GM18502 (cell line): ENCODE data around the gene SPATC1L.
"Not testable (repeated sequence)": the region's sequence is repeated elsewhere in the genome, so short reads cannot be mapped to it uniquely, and the experiment has no call there.

Source experiments
- ATAC-seq: cut with Tn5 transposase; IDR thresholded peaks from one replicate; pipeline ENCODE4 v1.9.1; 2021; ENCODE audit warnings: mild to moderate bottlenecking; ENCODE audit not compliant: unreplicated experiment, poor library complexity

The SPATC1L gene

DNA sequence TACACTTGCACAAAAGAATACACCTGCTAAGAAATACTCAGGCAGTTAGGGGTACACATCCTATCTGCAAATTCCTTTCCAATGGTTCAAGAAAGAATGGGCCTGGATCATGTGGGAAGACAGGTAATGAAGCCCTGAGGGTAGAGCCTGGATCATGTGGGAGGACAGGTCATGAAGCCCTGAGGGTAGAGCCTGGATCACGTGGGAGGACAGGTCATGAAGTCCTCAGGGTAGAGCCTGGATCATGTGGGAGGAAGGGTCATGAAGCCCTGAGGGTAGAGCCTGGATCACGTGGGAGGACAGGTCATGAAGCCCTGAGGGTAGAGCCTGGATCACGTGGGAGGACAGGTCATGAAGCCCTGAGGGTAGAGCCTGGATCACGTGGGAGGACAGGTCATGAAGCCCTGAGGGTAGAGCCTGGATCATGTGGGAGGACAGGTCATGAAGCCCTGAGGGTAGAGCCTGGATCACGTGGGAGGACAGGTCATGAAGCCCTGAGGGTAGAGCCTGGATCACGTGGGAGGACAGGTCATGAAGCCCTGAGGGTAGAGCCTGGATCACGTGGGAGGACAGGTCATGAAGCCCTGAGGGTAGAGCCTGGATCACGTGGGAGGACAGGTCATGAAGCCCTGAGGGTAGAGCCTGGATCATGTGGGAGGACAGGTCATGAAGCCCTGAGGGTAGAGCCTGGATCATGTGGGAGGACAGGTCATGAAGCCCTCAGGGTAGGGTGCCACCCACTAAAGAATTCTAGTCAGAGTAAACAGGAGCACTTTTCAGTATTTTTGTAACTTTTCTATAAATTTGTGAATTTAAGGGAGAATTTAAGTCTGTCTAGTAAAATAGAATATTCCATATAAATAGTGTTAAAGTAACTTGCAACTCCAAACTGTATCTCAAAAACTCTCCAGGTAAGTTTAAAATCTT lies 16.9 kb upstream of the SPATC1L start:
- not testable (repeated sequence) for ATAC-seq

DNA sequence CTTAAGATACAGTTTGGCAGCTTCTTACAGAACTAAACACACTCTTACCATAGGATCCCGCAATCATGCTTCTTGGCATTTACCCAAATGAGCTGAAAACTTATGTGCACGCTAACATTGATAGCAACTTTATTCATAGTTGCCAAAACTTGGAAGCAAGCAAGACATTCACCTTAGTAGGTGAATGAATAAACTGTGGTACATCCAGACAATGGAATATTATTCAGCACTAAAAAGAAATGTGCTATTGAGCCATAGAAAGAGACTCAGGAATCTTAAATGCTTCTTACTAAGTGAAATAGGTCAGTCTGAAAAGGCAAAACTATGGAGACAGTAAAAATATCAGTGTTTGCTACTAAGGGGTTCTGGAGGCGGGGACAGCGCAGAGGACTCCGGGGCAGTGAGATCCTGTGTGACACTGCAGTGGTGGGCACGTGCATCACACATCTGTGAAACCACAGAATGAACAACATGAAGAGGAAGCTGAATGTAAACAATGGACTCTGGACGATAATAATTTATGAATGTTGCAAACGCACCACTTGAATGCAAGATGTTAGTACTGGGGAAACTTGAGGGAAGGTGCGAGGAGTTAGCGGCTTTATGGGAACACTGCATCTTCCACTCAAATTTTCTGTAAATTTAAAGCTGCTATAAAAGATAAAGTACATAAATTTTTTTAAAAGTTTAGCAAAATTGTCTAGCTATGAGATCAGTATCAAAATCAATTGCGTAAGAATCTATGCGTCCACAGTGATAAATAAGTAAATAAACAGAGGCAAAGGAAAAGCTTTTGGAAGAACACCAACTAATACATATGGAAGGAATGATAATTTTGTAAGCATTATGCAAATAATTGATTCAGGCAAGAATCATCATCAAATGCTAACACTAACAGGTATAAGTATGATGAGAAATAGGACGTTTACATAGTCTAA lies 15.4 kb upstream of the SPATC1L start:
- ATAC-seq = no peak

DNA sequence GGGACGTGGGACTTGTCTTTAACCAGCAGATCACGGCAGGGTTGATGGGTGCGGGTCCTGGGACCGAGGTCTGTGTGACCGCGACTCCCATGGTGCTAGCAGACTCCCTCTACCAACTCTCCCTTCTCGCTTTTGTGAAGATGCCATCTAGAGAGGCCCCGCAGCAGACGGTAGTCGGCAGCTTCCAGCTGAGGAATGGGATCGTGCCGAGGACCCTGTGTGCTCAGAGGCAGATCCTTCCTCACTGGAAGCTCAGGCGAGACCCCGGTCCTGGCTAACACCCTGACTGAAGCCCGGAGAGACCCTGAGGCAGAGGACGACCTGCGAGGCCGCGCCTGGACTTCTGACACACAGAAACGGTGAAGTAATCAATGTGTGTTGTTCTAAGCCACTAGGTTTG lies 12.5 kb upstream of the SPATC1L start:
- no peak for ATAC-seq

DNA sequence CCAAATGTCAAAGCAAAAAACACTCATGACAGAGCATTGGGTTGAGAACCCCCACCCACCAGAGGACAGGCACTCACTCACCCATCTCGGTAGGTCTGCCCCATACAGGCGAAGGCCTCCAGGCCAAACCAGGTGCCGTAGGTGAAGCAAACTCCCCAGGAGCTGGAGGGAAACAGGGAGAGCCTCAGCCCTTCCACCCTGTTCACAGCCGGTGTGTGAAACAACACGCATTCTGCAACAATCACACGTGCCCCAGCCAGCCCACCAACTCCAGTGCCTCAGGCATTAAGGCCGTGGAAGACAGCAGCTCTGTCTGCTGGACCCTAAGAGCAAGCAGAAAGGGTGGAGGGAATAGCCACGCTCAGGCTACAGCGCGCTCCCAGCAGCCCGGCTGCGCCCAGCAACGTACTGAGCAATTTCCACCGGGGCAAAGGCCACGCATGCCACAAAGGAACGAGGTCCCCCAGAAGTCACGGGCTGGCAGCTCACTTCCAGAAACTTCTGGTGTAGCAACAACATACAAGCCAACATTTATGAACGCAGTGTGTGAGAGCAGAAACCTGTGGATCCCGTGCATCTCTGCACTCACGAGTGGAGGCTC lies 11.4 kb upstream of the SPATC1L start:
- no peak for ATAC-seq

DNA sequence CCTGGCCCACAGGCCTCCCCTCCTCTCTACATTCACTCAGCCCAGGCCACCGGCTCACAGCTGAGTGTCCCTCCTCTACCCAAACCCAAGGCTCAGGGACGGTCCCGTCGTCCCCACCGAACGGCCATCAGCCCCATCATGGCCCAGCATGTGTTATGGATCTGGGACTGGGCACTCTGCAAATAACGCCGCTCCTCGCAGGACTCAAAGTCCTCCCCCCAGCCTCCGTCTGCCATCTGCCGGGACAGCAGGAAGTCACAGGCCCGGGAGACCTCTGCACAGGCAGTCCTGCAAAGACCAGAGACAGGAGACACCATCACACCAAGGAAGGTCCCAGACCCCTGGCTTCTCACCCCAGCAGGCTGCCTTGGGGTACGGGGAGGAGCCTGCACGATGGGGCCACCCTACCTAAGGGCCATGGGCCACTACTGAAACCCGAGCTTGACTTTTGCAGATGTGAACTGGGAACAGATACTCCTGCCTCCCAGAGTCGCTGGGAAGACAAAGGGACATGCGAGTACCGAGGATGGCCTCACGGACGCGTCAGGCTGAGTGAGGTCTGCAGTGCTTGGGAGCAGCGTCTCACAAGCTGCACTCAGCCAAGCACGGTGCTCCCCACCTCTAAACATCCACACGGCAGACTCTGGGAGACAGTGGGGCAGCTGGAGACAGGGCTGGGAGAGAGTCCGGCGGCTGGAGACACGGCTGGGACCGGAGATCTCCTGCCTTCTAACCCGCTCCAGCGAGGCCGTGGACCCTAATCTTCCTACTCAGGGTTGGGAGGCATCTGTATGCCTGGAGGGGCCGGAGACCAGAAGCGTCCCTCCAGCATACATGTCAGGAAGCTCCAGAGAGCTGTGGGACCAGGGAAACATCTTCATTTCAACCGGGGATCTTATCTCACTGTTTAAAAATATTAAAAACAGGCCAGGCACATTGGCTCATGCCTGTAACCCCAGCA lies 10.4 kb upstream of the SPATC1L start:
- ATAC-seq = no peak

DNA sequence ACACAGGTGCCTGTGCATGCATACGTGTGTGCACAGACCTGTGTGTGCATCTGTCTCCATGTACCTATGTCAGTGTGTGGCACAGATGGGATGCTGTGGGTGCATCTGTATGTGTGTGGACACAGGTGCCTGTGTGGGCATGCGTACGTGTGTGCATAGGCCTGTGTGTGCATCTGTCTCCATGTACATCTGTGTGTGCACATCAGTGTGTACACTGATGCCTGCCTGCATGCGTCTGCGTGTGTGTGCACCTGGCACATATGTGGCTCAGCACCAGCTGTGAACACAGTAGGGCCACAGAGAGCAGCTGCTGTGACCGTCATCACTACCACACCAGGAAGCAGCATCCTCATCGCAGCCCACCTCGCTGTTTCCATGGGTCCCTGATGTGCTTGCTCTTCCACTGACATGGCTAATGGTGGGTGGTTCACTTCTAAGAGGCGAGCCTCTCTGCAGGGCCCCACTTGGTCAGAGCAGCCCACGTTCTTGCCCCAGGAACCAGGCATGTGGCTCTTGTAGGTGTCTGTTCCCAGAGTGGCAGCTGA lies 9.6 kb upstream of the SPATC1L start:
- ATAC-seq = no peak

GRCh38 chr21:46191686-46192575 lies 7.7 kb upstream of the SPATC1L start:
- no peak for ATAC-seq

DNA sequence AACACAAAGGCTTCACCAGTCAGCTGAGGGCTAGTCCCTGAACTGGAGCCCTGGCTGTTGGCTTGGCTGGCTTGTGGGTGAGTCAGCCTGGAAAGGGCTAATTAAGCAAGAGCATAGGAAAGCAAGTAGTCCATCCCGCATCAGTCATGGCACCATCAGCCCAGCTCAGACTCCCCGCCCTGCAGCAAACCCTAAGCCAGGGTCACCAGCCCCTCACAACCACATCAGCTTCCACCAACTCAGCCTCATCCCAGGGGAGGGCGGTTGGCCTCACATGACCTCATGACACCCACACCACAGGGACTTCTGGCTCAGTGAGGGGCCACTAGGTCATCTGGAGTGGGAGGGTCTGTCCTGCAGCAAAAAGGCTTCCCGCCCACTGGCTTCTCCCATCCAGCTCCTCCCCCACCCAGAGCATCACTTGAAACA lies 7.0 kb upstream of the SPATC1L start:
- no peak for ATAC-seq

GRCh38 chr21:46190491-46191131 lies 6.4 kb upstream of the SPATC1L start:
- ATAC-seq = no peak

DNA sequence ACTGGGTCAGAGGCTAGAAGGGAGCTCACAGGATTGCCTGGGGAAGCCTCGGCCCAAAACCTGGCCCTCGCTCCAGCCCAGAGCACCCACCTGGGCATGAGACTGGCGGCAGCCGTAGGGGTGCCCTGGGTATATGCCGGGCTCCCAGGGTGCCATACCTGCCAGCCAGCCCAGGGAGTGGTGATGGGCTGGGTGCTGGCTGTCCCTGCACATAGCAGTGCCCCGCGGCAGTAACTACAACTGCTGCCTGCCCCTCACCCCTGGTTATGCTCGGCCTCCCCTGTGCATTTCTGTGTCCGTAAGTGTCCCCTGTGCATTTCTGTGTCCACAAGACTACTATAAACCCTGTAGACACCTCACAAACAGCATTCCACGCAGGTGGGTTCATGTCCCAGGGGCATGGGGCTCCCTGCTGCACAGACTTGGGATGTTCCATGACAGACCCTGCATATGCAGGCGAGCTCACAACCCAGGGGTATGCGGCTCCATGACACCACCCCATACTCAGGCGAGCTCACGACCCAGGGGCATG lies 5.8 kb upstream of the SPATC1L start:
- no peak for ATAC-seq

GRCh38 chr21:46189213-46189958 lies 5.1 kb upstream of the SPATC1L start:
- no peak for ATAC-seq

DNA sequence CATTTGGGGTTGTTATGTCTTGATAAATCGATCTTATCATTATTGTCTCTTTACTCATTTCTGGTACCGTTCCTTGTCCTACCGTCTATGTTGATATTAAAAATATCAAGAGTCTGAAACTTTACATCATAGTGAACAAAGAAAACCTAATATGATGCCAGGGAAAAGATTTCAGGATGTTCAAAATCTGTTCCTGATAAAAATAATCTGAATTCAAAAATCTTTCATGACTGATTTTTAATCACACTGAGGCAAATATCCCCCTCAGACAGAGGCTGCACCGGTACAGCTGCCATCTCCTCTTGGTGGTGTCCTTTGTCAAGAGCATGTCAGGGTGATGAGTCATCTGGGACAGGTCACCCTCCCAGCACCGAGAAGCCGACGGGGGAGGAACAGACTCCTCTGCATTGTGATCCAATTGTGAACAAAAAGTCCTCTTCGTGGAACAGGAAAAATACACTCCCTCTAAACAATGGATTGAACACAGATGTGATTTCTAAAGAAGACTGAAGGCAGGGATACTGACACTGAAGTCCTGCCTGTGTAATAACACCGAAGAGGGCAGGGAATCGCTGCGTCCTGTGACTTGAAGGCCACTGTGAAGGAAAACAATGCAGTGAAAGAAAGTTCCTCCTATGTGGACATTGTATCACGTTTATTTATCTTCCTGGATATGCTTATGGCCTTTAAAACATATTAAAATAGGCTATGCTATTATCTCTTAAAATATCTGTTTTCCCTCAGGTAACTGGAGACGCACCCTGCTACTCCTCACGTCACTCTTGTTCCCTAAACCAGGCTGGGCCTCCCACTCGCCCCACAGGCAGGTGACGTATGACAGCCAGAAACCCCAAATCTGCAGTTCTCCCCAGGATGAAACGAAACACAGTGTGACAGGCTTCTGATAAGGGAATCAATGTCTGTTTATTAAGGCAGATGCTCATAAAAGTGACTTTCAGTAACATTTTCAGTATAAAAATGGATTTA lies 4.3 kb upstream of the SPATC1L start:
- no peak for ATAC-seq

- no peak for ATAC-seq
Observed at GRCh38 chr21:46187814-46188213, 3.6 kb upstream of the SPATC1L start.

DNA sequence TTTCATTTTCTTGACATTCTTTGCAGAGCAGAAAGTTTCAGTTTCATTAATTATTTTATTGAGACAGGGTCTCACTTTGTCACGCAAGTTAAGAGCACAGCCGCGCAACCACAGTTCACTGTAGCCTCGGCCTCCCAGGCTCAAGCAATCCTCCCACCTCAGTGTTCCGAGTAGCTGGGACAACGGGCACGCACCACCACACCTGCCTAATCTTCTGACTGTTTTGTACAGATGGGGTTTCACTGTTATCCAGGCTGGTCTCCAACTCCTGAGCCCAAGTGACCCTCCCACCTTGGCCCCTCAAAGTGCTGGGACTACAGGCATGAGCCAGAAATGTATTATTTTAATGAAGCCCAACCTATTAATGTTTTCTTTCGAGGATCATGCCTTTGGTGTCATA lies 3.0 kb upstream of the SPATC1L start:
- no peak for ATAC-seq

DNA sequence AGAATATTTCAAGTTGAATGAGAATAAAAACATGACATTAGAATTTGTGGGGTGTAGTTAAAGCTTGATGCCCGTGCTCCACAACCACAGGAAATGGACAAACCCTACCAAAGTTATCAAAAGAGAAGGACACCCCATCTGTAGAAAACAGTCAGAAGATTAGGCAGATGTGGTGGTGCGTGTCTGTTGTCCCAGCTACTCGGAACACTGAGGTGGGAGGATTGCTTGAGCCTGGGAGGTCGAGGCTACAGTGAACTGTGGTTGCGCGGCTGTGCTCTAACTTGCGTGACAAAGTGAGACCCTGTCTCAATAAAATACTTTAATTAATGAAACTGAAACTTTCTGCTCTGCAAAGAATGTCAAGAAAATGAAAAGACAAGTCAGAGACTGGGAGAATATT lies 1.5 kb upstream of the SPATC1L start:
- ATAC-seq = no peak
